HG02973 (cell line): Measurements from ENCODE around the gene PNO1.

Experiments
- ATAC-seq: cut with Tn5 transposase; IDR thresholded peaks from one replicate; pipeline ENCODE4 v1.9.1; 2021; ENCODE audit warnings: moderate library complexity; ENCODE audit not compliant: unreplicated experiment

PNO1 gene

GRCh38 chr2:68193144-68193543 lies 35.5 kb downstream of the PNO1 start:
- ATAC-seq = no peak

DNA sequence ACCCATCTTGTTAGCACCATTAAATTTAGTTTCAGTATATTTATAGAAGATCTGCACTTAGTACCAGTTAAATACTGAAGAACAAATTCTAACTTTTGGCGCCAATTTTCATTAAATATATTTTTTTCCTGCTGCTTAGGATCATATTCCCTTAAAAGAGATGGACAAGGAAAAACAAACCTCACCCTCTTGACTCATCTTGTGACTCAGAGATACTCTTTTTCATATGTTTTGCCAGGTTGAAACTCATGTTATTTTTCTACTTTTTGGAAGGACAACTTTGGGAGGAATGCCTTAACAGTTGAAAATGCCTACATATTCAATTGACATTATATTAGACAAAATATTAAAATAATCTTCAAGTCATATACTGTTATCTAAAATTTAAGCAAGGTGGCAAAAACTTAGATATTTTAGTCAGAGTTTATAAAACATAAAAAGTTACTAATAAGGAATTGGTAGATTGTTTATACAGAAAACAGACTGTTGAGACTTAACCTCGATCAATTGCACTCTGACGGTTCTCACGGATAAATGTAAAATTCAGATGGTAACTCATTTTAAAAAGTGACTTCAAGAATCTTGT lies 36.2 kb downstream of the PNO1 start:
- ATAC-seq = no peak

DNA sequence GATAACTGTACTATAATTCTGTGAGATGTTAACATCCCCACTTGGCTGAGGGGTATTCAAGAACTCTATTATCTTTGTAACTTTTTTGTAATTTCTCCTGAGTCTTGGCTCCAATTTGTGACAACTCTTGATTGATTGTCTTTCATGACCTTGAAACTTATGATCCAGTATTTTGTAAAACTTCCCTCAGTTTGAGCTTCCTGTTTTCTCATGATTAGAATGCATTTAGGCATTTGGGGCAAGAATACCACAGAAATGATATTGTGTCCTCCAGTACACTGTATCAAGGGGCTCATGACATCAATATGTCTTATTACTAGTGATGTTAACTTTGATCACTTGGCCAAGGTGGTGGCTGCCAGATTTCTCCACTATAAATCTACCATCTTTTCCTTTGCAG lies 37.4 kb downstream of the PNO1 start:
- no peak for ATAC-seq

GRCh38 chr2:68196120-68196716 lies 38.5 kb downstream of the PNO1 start:
- ATAC-seq = no peak

DNA sequence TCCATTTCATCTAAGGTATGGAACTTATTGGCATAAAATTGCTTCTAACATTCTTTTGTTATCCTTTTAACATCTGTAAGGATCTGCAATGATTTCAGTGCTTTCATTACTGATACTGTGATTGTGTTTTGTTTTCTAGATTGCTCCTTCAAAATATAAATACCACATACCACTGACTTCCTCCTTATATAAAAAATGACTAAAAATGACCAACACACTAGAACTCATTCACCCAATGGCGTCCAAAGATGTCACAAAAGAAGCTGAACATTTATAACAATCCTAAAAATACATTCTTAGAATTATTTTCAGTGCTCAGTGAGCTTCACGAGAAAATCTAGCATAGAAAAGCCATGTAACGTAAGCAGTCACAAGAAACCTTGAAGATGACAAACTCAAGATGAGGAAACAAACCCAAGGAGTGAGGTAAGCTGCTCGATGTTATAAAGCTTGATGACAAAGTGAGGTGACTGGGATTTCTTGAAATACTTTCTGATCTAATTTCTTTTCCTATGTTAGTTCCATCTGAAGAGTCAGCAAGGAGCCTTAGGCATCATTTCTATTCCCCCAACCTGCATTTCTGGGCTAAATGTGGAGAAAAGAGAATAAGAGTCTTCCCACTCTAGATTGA lies 42.6 kb downstream of the PNO1 start:
- ATAC-seq = no peak

DNA sequence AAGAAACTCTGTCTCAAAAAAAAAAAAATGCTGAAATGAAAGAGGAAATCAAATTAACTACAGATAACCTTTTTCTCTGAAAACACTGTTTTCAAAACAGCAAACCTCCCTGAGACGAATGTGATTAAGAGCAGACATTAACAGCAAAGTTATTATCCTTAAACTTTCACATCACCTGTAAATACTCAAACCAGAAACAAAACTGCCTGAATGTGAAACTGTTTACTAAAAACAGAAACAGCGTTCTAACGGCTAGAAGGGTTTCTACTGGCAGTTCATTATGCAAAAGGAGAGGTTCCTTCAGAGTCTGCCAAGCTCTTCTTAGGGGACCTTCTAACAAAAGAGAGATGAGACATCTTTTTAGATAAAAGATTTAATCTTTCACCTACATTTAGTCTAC lies 45.9 kb downstream of the PNO1 start:
- peak; percentile 86 for ATAC-seq

DNA sequence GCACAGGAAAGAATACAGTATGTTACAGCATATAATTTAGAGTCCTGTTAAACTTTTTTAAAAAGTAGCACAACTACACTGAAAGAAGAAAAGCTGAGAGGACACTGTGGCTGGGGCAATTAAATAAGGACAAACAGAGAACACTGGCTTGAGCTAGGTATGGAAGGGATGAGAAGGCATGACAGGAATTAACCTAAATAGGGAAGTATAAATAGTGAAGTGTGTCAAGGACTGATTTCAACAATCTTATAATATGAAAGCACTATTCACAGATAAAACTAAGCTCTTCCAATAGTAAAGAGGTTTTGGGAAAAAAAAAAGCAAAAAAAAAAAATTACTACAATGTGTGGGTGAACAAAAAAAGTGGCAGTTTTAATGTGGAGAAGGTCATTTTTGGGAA lies 49.1 kb downstream of the PNO1 start:
- no peak for ATAC-seq

GRCh38 chr2:68214381-68214780 lies 56.7 kb downstream of the PNO1 start:
- ATAC-seq = peak; percentile 70

- ATAC-seq = peak; percentile 40
Observed at GRCh38 chr2:68216454-68217310, 59.0 kb downstream of the PNO1 start.

GRCh38 chr2:68217729-68218128 lies 60.0 kb downstream of the PNO1 start:
- no peak for ATAC-seq

DNA sequence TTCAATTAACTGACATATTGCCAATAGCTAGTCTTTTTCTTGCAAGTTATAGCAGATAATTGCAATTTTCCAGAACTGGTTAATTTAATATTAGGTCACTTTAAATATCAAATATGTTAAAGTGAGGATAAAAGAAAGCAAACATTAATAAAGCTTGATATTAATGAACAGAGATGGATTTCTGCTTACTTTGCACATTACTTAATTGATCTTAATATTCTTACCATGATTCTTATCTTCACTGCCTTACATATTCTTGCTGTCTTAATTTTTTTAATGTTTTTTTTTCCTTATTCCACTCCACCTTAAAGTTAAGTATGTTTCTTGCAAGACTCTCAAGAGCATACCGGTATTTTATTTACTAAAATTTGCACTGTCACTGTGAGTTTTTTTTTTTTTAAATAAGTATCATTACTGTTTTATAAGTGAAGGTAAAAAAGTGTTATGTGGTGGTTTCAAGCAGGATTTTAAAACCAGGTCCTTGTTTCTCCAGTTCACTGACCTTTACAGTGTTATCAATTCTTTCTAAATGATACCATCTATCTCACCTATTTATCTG lies 60.7 kb downstream of the PNO1 start:
- no peak for ATAC-seq

- no peak for ATAC-seq
Observed at GRCh38 chr2:68222287-68222686, 64.6 kb downstream of the PNO1 start.

GRCh38 chr2:68223419-68223818 lies 65.7 kb downstream of the PNO1 start:
- no peak for ATAC-seq

- no peak for ATAC-seq
Observed at GRCh38 chr2:68225119-68225632, 67.5 kb downstream of the PNO1 start.
